Peyer's patch (tissue), 4 donors: ENCODE measurements around the gene ERC2.

Experiments used
- POLR2A ChIP-seq, 2 donors: fragments of 450-650 bp; IDR thresholded peaks; one replicate each; pipeline ENCODE4 v1.5.1; 2017; ENCODE audit warnings: antibody characterized with exemption in 2 of 2, mild to moderate bottlenecking in 2 of 2, moderate library complexity in 2 of 2
- TF ChIP-seq, protein P1 (sequence below), 6 experiments: fragments of 450-650 bp in 4 of 6; fragments of 200-600 bp in 2 of 6; sonication (generic) in 1 of 6; IDR thresholded peaks; one replicate each; pipeline ENCODE4 v1.5.1; 2017 to 2019; ENCODE audit warnings: antibody characterized with exemption in 6 of 6, mild to moderate bottlenecking in 3 of 6, moderate library complexity in 1 of 6

GRCh38 chr3:56347219-56347871 is 120.9 kb downstream of the ERC2 start:
- TF ChIP-seq, protein P1, sequence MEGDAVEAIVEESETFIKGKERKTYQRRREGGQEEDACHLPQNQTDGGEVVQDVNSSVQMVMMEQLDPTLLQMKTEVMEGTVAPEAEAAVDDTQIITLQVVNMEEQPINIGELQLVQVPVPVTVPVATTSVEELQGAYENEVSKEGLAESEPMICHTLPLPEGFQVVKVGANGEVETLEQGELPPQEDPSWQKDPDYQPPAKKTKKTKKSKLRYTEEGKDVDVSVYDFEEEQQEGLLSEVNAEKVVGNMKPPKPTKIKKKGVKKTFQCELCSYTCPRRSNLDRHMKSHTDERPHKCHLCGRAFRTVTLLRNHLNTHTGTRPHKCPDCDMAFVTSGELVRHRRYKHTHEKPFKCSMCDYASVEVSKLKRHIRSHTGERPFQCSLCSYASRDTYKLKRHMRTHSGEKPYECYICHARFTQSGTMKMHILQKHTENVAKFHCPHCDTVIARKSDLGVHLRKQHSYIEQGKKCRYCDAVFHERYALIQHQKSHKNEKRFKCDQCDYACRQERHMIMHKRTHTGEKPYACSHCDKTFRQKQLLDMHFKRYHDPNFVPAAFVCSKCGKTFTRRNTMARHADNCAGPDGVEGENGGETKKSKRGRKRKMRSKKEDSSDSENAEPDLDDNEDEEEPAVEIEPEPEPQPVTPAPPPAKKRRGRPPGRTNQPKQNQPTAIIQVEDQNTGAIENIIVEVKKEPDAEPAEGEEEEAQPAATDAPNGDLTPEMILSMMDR (IDR thresholded peaks at IDR 0.05) = no peak
- no peak for TF ChIP-seq POLR2A (IDR thresholded peaks at IDR 0.05)
